T-helper 2 cell (primary cell): ENCODE results near the gene OR52E6.

Experiments
- DNase-seq, 5 experiments: peaks; one replicate each; pipeline versions ENCODE4 v3.0.0 to v3.0.0-alpha.2; 2012 to 2022

Gene OR52E6

DNA sequence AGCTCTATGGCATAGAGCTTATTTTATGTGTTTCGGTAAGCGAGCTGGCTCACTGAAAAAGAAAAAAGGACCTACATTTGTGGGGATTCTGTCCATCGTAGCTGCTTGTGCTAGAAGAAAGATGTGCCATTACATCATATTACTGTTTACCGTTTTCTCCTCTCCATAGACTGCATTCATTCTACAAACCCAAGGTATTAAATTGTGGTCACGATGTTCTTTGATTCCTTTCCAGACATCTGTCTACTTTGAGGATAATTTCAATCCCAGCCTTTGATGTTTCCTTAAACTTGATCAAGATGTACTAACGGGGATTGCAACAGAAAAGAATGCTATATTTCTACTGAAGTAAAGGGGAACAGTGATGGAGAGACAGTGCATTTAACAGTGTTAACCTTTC is 45.2 kb downstream of the OR52E6 start:
- DNase-seq = no peak

- no peak for DNase-seq
Observed at GRCh38 chr11:5791165-5791564, 50.5 kb downstream of the OR52E6 start, which contains the start of gene OR52N1. Gene OR52N1, minus strand, starts transcription at chr11:5791265. Its CDS starts 2,449 bp downstream, at chr11:5788816.
